Hepatocyte (in vitro differentiated cells): ENCODE measurements around the gene RDH13. TPM values are rescaled to one million over a fixed set of nuclear protein-coding genes. Genes with fewer than 3 reads are reported as not detected.

ENCODE experiments used
- DNase-seq: peaks from one replicate; pipeline ENCODE4 v3.0.0-alpha.2; 2016; ENCODE audit warnings: low spot score
- H2AFZ ChIP-seq: fragments of 200-600 bp; sonication (generic); 2 replicates; pipeline ENCODE4 v1.6.0; 2016; ENCODE audit warnings: antibody characterized with exemption, mild to moderate bottlenecking
- H3K27ac ChIP-seq: fragments of 200-600 bp; sonication (generic); 2 replicates; pipeline ENCODE4 v1.5.1; 2016; ENCODE audit warnings: mild to moderate bottlenecking
- H3K27me3 ChIP-seq: fragments of 200-600 bp; sonication (generic); 2 replicates; pipeline ENCODE4 v1.6.1; 2016
- H3K36me3 ChIP-seq: fragments of 200-600 bp; sonication (generic); replicated peaks from 2 replicates; pipeline ENCODE4 v1.5.1; 2016; ENCODE audit warnings: low read depth; ENCODE audit not compliant: insufficient read depth
- H3K4me1 ChIP-seq: fragments of 200-600 bp; sonication (generic); 2 replicates; pipeline ENCODE4 v1.5.1; 2016; ENCODE audit warnings: mild to moderate bottlenecking, moderate library complexity; ENCODE audit not compliant: insufficient read depth
- H3K4me2 ChIP-seq: fragments of 200-600 bp; sonication (generic); 2 replicates; pipeline ENCODE4 v1.6.0; 2016
- H3K4me3 ChIP-seq: fragments of 200-600 bp; sonication (generic); 2 replicates; pipeline ENCODE4 v1.5.1; 2016; ENCODE audit warnings: mild to moderate bottlenecking
- H3K79me2 ChIP-seq: fragments of 200-600 bp; sonication (generic); 2 replicates; pipeline ENCODE4 v1.6.0; 2017; ENCODE audit warnings: mild to moderate bottlenecking
- H3K9me2 ChIP-seq: fragments of 200-600 bp; sonication (generic); replicated peaks from 2 replicates; pipeline ENCODE4 v1.6.0; 2017; ENCODE audit warnings: mild to moderate bottlenecking; ENCODE audit not compliant: insufficient read depth
- H3K9me3 ChIP-seq: fragments of 200-600 bp; sonication (generic); 2 replicates; pipeline ENCODE4 v1.5.1; 2016; ENCODE audit warnings: low read depth, mild to moderate bottlenecking
- H4K20me1 ChIP-seq: fragments of 200-600 bp; sonication (generic); 2 replicates; pipeline ENCODE4 v1.6.0; 2016; ENCODE audit warnings: mild to moderate bottlenecking; ENCODE audit not compliant: insufficient read depth, poor library complexity, severe bottlenecking
- CTCF ChIP-seq: fragments of 200-600 bp; sonication (generic); IDR thresholded peaks from 2 replicates; pipeline ENCODE4 v1.5.1; 2016; ENCODE audit warnings: antibody characterized with exemption, mild to moderate bottlenecking; ENCODE audit not compliant: poor library complexity
- EZH2 ChIP-seq: fragments of 200-600 bp; sonication (generic); IDR thresholded peaks from 2 replicates; pipeline ENCODE4 v1.6.1; 2016; ENCODE audit warnings: antibody characterized with exemption, mild to moderate bottlenecking, borderline replicate concordance
- EZH2phosphoT487 ChIP-seq: fragments of 200-600 bp; sonication (generic); IDR thresholded peaks from one replicate; pipeline ENCODE4 v1.6.1; 2018; ENCODE audit warnings: antibody characterized with exemption, mild to moderate bottlenecking, low read depth, moderate library complexity; ENCODE audit not compliant: unreplicated experiment, severe bottlenecking
- WGBS: methylation state at CpG from one replicate; pipeline ENCODE4 v1.1.6; 2016; ENCODE audit warnings: low lambda C conversion rate; ENCODE audit errors: missing lambda C conversion rate; 5-methylcytosine and 5-hydroxymethylcytosine counted together
- polyA plus RNA-seq: library from polyadenylated mRNA; unstranded; fragments of >200 nt; fragmentation: Nextera tagmentation; extraction: Ambion mirVana; gene quantifications from 2 replicates; pipeline ENCODE4 v1.2.1, GENCODE V29; 2016
- total RNA-seq: library from RNA; depleted of rRNA; stranded (reverse); fragments of >200 nt; gene quantifications from 2 replicates; pipeline ENCODE4 v1.2.3, GENCODE V29; 2014

RDH13 gene
- total and polyA plus RNA-seq, 2 experiments from 2014 or later = 17.3 to 17.7 TPM

- 90% methylated on average over 22 of the region's 22 CpGs for WGBS
- H3K27ac ChIP-seq = no peak overlapping the region
- H3K36me3 ChIP-seq = no peaks in the 10 kb centered on the region
- no peaks in the 10 kb centered on the region for H3K9me2 ChIP-seq
- no peak overlapping the region for H2AFZ ChIP-seq
- no peaks in the 10 kb centered on the region for H4K20me1 ChIP-seq
- H3K4me3 ChIP-seq = no peak overlapping the region
- H3K4me2 ChIP-seq = no peak overlapping the region
- no peaks in the 10 kb centered on the region for H3K4me1 ChIP-seq
- TF ChIP-seq EZH2 (no peak), EZH2phosphoT487 (no peak), CTCF (no peak)
- no peaks in the 10 kb centered on the region for H3K9me3 ChIP-seq
- no peak for DNase-seq
- no peaks in the 10 kb centered on the region for H3K27me3 ChIP-seq
- no peaks in the 10 kb centered on the region for H3K79me2 ChIP-seq
Measured at GRCh38 chr19:55032170-55032800, 30.7 kb downstream of the RDH13 start.

- Histone ChIP-seq H3K4me3 (no peak overlapping the region), H3K4me2 (no peak overlapping the region), H3K27ac (no peak overlapping the region), H3K79me2 (no peaks in the 10 kb centered on the region), H3K4me1 (no peaks in the 10 kb centered on the region), H3K9me3 (no peaks in the 10 kb centered on the region), H3K36me3 (no peaks in the 10 kb centered on the region), H2AFZ (no peak overlapping the region), H3K9me2 (no peaks in the 10 kb centered on the region), H3K27me3 (no peaks in the 10 kb centered on the region), H4K20me1 (no peaks in the 10 kb centered on the region)
- TF ChIP-seq EZH2 (no peak), EZH2phosphoT487 (no peak), CTCF (no peak)
- 85% methylated on average over 7 of the region's 7 CpGs for WGBS
- no peak for DNase-seq
Measured at GRCh38 chr19:55031178-55031577, 31.8 kb downstream of the RDH13 start.

- Histone ChIP-seq H3K27me3 (no peaks in the 10 kb centered on the region), H3K9me2 (no peaks in the 10 kb centered on the region), H2AFZ (no peak overlapping the region), H3K79me2 (no peaks in the 10 kb centered on the region), H3K36me3 (no peaks in the 10 kb centered on the region), H3K9me3 (no peaks in the 10 kb centered on the region), H3K4me3 (no peak overlapping the region), H3K4me2 (no peak overlapping the region), H3K27ac (no peak overlapping the region), H4K20me1 (no peaks in the 10 kb centered on the region), H3K4me1 (no peaks in the 10 kb centered on the region)
- WGBS = 94% methylated on average over 7 of the region's 7 CpGs
- DNase-seq = no peak
- TF ChIP-seq CTCF (no peak), EZH2 (no peak), EZH2phosphoT487 (no peak)
Measured at GRCh38 chr19:55028757-55029156, 34.2 kb downstream of the RDH13 start.
